GM18858 (cell line): Measurements from ENCODE around the gene ADK.
"Not testable (repeated sequence)": the region's sequence is repeated elsewhere in the genome, so short reads cannot be mapped to it uniquely, and the experiment has no call there.

Experiments used
- ATAC-seq: cut with Tn5 transposase; IDR thresholded peaks from one replicate; pipeline ENCODE4 v1.9.1; 2021; ENCODE audit not compliant: unreplicated experiment

Gene ADK

DNA sequence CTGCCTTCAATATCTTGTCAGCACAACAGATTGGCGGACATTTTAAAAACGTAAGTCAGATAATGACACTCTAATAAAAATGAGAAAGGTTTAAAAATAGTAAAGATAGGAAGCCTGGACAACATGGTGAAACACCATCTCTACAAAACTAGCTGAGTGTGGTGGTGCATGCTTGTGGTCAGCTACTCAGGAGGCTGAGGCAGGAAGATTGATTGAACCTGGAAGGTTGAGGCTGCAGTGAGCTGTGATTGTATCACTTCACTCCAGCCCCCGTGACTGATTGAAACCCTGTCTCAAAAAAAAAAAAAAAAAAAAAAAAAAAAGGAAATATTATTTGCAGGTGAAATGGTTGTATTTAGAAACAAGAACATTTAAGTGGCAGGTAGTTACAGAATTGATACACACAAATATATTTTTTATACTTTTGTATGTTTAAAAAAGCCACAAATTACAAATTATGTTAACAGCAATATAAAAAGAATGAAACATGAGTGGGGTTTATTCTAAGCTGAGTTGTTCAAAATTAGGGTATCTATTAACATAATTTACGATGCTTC lies 141.9 kb downstream of the ADK start:
- no peak for ATAC-seq

DNA sequence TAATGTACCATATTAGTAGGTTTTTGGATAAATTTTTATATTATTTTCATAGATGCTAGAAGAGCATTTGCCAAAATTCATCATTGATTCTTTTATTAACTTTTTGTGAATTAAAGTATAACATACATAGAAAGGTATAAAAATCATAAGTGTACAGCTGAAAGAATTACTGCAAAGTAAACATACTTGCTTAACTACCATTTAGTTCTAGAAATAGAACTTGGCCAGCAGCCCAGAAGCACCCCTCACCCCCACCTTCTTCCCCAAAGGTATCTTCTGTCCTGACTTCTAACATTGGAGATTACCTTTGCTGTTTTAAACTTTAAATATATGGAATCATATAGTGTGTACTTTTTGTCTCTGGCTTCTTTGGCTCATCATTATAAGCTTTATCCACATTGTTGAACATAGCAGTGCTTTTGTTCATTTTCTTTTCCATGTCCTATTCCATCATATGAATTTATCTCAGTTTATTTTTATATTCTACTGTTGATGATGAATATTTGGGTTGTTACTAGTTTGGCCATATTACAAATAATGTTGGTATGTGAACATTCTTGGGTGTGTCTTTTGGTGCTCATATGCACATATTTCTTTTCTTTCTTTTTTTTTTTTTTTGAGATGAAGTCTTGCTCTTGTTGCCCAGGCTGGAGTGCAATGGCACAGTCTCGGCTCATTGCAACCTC lies 142.8 kb downstream of the ADK start:
- no peak for ATAC-seq

DNA sequence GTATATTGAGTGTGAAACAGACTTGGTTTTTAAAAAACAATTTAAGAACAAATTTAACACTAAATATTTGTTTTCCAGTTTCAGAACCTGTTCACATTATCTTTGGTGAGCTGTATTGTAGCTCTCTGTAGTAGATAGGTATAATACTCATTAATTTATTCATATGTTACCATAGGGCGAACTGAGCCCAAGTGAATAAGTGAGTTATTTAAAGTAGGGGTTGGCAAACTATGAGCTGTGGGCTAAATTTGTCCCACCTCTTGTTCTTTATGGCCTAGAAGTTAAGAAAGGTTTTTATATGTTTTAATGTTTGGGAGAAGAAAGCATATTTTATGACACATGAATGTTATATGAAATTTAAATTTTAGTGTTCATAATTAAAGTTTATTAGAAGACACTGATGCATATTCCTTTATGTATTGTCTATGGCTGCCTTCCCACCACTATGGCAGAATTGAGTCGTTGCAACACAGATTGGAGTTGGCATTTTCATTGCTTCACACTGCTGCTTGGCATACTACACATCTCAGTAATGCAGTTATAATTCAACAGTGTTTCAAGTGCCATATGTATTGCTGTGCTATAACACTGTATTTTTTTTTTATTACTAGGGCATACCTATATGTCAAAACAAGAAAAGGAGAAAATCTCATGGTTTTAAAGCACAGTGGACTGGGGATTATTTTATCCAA lies 146.5 kb downstream of the ADK start:
- no peak for ATAC-seq

DNA sequence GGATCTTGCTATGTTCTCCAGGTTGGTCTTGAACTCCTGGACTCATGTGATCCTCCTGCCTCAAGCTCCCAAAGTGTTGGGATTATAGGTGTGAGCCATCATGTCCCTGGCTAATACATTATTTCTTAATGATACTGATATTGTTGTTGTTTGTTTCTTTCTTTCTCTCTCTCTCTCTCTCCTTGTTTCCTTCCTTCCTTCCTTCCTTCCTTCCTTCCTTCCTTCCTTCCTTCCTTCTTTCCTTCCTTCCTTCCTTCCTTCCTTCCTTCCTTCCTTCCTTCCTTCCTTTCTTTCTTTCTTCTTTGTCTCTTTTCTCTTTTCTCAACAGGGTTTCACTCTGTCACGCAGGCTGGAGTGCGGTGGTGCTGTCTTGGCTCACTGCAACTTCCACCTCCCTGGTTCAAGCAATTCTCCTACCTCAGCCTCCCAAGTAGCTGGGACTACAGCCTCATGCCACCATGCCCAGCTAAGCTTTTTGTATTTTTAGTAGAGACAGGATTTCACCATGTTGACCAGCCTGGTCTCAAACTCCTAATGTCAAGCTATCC lies 149.1 kb downstream of the ADK start:
- not testable (repeated sequence) for ATAC-seq

DNA sequence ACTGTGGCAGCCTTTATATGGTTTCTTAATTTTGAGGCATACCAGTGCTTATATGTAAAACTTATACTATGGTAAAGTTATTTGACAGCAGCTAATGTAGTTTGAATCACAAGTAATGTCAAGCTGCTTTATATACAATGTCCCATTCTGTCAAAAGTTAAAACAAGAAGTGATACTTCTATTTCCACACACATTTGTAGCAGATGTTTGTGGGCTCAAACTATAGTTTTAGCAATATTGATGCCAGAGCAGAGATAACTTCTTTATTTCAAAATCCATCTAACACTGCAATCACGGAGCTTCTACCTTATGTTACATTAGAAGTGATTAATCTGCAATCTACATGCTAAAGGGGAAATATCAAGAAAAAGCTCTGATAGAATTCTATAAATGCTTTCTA lies 149.6 kb downstream of the ADK start:
- no peak for ATAC-seq

DNA sequence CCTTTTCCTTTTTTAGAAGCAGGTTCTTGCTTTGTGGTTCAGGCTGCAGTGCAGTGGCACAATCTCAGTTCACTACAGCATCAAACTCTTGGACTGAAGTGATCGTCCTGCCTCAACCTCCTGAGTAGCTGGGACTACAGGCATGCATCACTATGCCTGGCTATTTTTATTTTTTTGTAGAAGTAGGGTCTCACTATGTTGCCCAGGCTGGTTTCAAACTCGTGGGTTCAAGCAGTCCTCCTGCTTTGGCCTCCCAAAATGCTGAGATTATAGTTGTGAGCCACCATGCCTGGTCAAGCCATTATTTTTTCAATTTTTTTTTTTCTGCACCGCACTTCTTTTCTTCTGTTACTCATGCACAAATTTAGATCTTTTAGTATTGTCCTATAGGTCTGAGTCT lies 154.7 kb downstream of the ADK start:
- no peak for ATAC-seq

DNA sequence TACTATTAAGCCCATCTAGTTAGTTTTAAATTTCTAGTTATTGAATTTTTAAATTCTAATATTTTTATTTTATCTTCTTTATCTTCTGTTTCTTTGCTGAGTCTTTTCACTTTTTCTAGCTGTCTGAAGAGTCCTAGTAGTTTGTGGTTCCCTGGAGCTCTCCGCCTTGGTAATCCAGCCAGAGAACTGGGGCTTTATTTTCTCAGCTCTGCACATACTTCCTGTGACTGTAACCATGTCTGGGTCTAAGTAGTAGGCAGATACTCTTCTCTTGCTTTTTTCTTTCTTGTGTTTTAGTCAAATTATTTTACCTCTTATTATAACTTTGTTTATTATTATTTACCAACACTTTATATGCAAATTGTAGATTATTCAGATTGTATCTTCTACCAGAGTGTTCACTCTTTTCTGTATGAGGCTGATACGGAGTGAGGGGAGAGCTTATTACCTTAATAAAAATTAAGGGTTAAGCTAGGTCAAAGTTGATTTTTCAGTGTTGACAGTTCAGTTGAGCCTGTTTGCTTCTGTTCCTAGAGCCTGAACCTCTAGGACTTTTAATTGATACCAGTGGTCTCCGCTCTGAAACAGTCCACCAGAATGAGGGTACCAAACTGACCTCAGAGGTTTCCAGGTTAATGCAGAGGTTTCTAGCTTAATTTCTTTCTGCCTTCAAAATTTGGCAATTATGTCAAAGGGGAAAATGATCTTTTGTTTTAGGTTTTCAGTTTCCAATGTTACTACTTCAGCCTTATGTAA lies 155.4 kb downstream of the ADK start:
- no peak for ATAC-seq

DNA sequence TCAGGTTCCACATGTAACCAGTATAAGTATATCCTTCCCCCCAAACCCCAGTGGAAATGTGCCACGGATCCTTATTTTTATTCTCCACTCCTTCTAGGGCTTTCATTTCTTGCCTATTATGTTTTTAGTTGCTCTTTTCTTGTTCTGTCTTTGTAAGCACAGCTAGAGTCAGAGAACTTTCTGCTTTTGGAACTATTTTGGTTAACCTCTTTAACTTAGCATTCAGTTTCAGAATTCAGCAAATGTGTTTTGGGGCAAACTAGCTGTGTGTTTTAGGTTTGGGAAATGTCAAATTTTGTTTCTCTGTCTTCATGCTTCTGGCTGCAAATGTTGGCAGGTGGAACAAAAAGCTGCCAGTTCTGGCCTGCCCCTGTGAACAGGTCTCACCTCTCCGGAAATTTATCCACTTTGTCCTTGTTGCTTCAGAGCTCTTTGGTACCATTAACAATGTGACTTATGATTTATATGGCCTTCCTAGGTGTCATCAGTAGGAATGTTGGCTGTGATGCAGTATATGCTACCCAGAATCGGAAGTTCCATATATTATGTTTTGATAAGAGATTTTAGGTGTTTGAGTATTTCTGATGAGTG lies 156.1 kb downstream of the ADK start:
- no peak for ATAC-seq

DNA sequence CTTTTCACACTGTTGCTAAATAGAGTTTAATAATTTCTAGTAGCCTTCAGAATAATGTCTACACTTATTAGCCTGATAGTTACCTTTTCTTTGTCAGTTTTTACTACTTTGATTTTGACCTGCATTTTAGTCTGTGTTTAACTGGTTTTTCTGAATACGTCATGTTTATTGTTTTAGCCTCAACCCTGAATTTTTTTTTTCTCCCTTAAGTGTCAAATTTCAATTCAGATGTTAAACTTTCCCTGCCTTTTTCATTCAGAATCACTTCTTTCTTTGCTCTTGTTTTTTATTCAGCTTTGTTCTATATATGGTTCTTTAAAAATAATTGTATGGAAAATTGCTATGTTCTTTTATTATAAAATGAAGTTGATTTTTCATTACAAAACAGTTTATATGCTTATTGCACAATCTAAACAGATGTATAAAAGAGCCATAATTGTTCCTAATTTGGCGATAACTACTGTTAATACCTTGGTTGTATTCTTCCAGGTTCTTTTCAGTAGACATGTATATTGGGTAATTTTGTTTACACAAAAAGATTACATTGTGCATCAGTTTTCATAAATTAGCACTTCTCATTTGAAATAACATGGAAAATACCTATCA lies 159.7 kb downstream of the ADK start:
- no peak for ATAC-seq

DNA sequence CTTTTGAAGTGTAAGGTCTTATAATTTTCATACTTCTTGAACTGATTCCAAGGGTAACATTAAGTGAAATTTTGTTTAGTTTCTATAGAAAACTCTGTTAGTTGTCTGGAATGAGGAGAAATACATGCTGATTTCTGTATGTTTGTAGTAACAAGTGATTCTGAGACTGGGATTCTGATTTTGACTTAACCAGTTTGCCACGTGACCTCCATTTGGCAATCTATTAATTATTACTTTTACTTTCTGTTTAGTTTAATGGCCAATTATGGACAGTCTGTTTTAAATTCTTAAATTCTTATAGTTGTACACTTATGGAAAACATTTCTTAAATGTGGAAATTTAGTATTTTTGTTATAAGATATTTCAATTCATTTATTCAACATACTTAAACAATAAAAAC lies 163.1 kb downstream of the ADK start:
- ATAC-seq, result no peak

DNA sequence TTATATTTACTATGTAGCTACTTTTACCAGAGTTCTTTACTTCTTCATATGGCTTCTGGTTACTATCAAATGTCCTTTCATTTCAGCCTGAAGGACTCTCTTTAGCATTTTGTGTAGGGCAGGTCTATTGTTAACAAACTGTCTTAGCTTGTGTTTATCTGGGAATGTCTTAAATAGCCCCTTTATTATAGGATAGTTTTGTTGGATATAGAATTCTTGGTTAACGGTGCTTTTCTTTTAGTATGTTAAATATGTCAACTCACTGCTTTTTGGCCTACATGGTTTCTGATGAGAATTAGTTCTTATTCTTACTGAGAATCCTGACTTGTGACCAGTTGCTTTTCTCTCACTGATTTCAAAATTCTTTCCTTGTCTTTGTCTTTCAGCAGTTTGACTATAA lies 169.0 kb downstream of the ADK start:
- no peak for ATAC-seq

DNA sequence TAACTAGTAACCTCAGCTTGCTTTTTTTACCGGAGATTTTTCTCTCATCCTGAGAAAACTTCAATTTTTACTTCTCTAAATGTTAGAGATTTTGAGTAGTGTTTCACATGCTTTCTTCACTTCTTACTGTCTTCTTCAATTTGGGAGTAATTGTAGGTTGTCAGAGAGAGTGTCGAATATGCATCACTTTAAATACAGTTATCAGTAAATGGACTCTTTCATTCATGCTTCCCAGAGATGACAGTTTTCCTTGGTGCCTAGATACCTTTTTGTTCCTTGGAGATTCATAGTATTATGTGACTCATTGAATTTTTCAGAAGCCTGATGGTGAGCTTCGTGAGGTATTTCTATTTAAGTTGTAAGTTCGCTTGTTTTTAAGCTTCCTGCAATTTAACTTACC lies 169.7 kb downstream of the ADK start:
- no peak for ATAC-seq

DNA sequence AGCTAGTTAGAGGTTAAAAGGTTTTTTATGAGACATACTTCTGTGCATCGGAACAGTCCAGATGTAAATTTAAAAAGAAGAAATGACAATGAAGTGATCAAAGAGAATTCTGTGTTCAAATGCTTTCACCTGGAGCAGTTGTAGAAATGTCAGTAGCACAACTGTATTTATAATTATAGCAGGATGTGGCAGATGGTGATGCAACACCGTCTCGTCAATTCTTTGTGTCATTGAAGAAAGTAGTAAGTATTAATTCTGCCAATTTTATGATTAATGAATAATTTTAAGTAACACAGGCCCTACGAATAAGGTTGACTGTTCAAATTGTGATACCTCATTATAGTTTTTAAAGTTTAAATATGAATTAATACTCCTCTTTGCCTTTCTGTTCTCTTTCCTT lies 171.1 kb downstream of the ADK start:
- ATAC-seq, result no peak

DNA sequence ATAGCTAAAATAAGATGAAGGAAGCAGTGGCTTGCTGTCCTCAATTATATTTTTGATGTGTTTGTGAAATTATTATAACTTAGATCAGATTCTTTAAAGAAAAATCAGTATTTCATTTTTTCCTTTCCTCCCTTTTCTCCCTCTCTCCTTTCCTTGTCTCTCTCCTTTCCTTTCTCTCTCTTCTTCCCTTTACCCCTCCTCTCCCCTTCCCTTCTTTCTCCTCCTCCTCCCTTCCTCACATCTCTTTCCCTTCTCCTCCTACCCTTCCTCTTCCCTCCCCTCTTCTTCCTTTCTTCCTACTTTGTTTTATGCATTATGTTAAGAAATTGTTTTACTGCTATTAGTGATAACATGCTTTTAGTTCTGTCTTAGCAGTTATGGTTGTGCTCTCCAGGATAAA lies 171.5 kb downstream of the ADK start:
- ATAC-seq, result no peak

DNA sequence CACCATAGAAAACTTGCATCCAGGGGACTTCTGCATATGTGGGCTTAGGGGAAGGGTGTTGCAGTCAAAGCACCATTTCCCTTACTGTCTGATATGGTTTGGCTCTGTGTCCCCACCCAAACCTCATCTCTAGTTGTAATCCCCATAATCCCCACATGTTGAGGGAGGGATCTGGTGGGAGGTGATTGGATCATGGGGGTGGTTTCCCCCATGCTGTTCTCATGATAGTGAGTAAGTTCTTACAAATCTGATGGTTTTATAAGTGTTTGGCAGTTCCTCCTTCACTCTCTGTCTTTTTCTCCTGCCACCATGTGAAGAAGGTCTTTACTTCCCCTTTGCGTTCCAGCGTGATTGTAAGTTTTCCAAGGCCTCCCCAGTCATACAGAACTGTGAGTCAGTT lies 177.4 kb downstream of the ADK start:
- no peak for ATAC-seq

DNA sequence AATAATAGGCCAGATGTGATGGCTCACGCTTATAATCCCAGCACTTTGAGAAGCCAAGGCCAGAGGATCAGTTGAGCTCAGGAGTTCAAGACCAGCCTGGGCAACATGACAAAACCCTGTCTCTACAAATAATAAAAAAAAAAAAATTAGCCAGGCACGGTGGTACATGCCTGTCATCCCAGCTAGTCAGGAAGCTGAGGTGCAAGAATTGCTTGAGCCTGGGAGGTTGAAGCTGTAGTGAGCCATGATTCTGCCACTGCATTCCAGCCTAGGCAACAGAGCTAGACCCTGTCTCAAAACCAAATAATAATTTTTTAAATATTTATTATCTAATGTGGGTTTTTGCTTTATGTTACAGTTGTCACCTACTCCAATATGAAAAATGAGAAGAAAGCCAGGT lies 178.9 kb downstream of the ADK start:
- ATAC-seq, result no peak

DNA sequence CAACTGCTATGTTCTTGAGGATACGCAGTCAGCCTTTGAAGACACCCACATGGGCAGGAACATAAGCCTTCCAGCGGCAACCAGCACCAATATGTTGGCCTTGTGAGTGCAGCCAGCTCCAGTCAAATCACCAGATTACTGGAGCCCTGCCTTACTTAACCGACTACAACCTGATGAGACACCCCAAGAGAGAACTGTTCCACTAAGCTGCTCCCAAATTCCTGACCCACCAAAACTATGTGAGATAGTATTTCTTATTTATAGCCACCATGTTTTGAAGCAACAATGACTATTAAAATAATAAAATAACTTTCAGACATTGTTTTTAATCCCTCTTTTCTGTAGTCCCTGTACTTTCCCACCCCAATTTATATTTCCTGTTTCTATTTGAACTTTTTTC lies 179.6 kb downstream of the ADK start:
- no peak for ATAC-seq

DNA sequence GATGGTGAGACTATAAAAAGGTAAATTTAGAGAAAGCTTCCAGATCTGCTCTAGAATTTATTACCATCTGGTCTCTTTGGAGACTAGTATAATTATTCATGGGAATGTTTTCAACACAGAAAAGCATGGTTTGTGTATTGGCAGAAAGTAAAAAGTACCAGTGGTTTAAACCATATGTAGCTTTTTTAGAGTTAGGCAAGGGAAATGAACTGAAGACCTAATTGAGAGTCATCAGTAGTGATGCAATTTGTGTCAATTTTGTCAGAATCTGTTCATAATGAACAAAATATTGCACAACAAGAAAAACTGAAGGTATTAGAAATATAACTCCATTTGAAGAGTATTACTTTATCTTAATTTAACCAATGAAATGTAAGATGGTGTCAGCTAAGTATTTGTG lies 181.4 kb downstream of the ADK start:
- no peak for ATAC-seq

DNA sequence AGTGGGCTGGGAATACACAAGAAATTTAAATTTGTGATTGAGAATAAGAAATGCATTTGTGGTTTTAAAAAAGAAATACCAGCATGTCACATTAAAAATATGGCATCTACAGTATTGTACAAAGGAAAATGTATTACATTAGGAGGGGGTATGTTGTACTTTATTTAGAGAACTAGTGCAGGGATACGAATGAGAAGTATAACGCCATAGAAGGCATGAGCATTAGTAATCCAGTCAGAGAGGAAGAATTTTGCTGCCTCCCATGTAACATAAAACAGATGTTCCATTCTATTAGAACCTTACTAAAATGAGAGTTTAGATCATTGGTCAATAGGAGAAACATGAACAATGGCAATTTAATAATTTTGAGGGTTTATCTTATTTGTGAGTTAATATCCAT lies 182.2 kb downstream of the ADK start:
- no peak for ATAC-seq

DNA sequence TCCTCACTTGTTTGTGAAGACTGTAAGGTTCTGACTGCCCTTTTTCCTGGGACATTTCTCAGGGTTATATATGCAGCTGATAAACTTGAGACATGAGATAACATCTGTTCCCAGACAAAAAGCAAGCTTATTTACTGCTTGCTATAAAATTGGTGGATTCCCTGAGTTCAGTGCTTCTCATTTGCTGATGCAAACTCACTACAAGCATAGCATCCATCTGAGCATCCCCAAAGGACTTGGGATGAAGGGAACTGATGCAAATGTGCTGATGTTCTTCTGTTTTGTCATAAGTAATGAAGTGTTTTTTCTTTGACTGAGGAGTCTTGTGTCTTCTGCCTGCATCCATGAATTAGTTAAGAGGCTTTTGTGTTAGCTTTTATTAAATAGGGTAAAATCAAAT lies 183.2 kb downstream of the ADK start:
- ATAC-seq, result no peak

DNA sequence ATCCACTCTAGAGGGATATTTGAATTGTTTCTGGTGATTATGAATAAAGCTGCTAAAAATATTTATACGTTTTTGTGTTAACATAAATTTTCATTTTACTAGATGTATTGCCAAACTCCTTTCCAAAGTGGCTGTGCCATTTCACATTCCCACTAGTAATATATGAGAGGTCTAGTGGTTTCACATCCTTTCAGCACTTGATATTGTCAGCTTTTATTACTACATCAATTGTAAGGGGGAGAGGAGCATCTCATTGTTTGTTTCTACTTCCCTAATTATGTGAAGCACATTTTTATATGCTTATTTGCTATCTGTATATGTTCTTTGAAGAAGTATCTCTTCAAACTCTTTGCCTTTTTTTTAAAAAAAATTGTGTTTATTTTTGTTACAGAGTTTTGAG lies 184.5 kb downstream of the ADK start:
- no peak for ATAC-seq
